NB4 (cell line): ENCODE results near the gene TRIM39.

ENCODE experiments used
- DNase-seq: peaks from one replicate; pipeline ENCODE4 v3.0.0; 2010; ENCODE audit warnings: low read depth
- H3K4me3 ChIP-seq: one replicate; pipeline ENCODE4 v1.5.1; 2011; ENCODE audit warnings: mild to moderate bottlenecking, low read depth, low read length, moderate library complexity
- MAX ChIP-seq: IDR thresholded peaks from 2 replicates; pipeline ENCODE4 v1.6.1; 2011; ENCODE audit warnings: low read depth, low read length
- MYC ChIP-seq: IDR thresholded peaks from 2 replicates; pipeline ENCODE4 v1.6.1; 2011; ENCODE audit warnings: low read depth, low read length
- POLR2A ChIP-seq: IDR thresholded peaks from 2 replicates; pipeline ENCODE4 v1.6.1; 2011; ENCODE audit warnings: mild to moderate bottlenecking; ENCODE audit not compliant: insufficient read length; ENCODE audit errors: extremely low read depth
- TF ChIP-seq, protein P1 (sequence below): IDR thresholded peaks from one replicate; pipeline ENCODE4 v1.5.1; 2012; ENCODE audit warnings: low read depth, low read length

TRIM39 gene

GRCh38 chr6:30315156-30315555, 11.6 kb upstream of the TRIM39 start:
- no peak for DNase-seq
- H3K4me3 ChIP-seq, result no peak overlapping the region
- TF ChIP-seq, protein P1, sequence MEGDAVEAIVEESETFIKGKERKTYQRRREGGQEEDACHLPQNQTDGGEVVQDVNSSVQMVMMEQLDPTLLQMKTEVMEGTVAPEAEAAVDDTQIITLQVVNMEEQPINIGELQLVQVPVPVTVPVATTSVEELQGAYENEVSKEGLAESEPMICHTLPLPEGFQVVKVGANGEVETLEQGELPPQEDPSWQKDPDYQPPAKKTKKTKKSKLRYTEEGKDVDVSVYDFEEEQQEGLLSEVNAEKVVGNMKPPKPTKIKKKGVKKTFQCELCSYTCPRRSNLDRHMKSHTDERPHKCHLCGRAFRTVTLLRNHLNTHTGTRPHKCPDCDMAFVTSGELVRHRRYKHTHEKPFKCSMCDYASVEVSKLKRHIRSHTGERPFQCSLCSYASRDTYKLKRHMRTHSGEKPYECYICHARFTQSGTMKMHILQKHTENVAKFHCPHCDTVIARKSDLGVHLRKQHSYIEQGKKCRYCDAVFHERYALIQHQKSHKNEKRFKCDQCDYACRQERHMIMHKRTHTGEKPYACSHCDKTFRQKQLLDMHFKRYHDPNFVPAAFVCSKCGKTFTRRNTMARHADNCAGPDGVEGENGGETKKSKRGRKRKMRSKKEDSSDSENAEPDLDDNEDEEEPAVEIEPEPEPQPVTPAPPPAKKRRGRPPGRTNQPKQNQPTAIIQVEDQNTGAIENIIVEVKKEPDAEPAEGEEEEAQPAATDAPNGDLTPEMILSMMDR, result no peak
- no peak for TF ChIP-seq MAX
- no peak for TF ChIP-seq MYC
- no peak for TF ChIP-seq POLR2A

- no peak overlapping the region for H3K4me3 ChIP-seq
Observed at GRCh38 chr6:30317913-30318589, 8.7 kb upstream of the TRIM39 start.

DNA sequence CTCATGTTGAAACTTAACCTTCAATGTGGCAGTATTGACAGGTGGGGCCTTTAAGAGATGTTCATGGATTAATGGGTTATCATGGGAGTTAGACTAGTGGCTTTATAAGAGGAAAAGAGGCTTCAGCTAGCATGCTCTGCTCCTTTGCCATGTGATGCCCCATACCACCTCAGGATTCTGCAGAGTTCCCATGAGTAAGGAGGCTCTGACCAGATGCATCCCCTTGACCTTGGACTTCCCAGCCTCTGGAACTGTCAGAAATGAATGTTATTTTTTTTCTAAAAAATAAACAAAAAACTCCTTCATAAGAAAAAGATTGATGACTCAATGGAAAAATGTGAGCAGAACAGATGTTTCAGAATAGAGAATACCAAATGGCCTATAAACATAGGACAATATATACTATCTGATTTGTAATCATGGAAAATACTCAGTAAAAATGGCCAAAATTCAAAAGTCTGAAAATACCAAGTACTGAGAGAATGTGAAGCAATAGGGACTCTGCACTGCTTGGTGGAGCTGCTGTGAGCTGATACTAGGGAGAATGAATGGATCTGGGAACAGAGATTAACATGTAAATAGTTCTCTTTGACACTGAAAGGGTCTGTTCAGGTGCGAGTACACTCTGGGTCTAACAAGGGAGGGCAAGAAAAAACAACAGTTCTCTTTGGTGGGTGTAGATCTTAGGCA, 7.4 kb upstream of the TRIM39 start:
- TF ChIP-seq MAX (no peak), MYC (no peak), POLR2A (no peak)
- TF ChIP-seq, protein P1, result no peak
- no peak for DNase-seq
- no peak overlapping the region for H3K4me3 ChIP-seq

More at GRCh38 chr6:30317913-30318589, 8.7 kb upstream of the TRIM39 start:
- TF ChIP-seq, protein P1, result no peak
- TF ChIP-seq MAX, result no peak
- no peak for TF ChIP-seq POLR2A
- TF ChIP-seq MYC, result no peak
- no peak for DNase-seq

DNA sequence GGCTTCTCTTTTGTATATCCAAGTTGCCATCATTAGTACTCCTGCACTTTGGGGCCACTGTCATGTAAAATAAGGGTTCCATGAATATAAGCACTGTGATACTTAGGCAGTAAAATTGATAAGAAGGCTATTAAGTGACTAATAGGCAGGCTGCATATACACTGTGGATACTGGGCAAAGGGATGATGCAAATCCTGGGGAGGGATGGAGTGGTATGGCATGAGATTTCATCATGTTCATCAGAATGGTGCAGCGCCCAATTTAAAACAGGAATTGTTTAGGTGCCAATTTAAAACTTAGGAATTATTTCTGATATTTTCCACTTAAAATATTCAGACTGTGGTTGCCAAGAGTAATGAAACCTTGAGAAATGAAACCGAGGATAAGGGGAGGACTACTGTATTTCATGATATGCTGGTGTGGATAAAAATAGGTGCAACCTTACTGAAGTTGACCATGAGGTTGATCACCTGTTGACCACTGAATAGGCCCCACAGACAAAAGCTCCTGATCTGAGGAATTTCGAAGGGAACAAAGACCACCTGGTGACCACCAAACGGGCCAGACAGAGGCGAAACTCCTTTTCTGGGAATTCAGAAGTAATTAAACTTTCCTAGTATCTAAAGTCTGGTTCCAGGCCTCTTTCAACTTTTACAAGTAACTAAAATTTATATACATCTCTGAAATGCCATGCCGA, 4.9 kb upstream of the TRIM39 start:
- TF ChIP-seq, protein P1, result no peak
- TF ChIP-seq MYC, result no peak
- no peak for TF ChIP-seq MAX
- TF ChIP-seq POLR2A, result no peak
- DNase-seq, result no peak

DNA sequence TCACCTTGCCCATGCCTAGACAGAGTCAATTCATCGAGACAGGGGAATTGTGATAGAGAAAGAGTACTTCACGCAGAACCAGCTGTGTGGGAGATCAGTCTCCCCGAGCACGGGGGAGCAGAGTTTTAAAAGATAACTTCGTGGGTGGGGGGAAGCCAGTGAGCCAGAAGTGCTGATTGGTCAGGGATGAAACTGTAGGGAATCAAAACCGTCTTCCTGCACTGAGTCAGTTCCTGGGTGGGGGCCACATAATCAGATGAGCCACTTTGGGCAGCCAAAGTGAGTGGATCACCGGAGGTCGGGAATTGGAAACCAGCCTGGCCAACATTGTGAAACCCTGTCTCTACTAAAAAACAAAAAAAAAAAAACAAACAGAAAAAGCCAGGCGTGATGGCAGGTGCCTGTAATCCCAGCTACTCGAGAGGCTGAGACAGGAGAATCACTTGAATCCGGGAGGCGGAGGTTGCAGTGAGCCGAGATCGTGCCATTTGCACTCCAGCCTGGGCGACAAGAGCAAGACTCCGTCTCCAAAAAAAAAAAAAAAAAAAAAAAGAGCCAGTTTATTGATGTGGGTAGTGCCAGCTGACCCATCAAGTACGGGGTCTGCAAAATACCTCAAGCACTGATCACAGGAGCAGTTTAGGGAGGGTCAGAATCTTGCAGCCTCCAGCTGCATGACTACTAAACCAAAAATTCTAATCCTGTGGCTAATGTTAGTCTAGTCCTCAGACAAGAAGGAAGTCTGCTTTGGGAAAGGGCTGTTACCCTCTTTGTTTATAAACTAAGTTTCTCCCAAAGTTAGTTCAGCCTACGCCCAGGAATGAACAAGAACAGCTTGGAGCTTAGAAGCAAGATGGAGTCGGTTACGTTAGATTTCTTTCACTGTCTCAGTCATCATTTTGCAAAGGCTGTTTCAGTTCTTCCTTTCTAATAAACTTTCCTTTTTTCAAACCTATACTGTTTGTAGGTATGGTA, 3.9 kb upstream of the TRIM39 start:
- TF ChIP-seq POLR2A (no peak), MAX (no peak), MYC (no peak)
- TF ChIP-seq, protein P1, result no peak
- peak; percentile 16 for DNase-seq
- no peak overlapping the region for H3K4me3 ChIP-seq

More for the DNA sequence above, 4.9 kb upstream of the TRIM39 start:
- no peak overlapping the region for H3K4me3 ChIP-seq
